Epithelial cell of proximal tubule (primary cell): ENCODE results near the gene MLPH. TPM values are rescaled to one million over a fixed set of nuclear protein-coding genes. Genes with fewer than 3 reads are reported as not detected.
A peak's percentile ranks its signal among the peaks of the same experiment; 100 is the strongest.

Experiments used
- DNase-seq: peaks from one replicate; pipeline ENCODE4 v3.0.0-alpha.2; 2011; ENCODE audit warnings: low read depth
- H3K4me3 ChIP-seq: 2 replicates; pipeline ENCODE4 v1.5.1; 2011; ENCODE audit warnings: low read depth, mild to moderate bottlenecking, low read length
- CTCF ChIP-seq: conservative IDR thresholded peaks from 2 replicates; pipeline ENCODE4 v1.5.1; 2012; ENCODE audit warnings: low read depth, mild to moderate bottlenecking, low read length
- total RNA-seq: library from RNA; depleted of rRNA; stranded (reverse); fragments of >200 nt; gene quantifications from 2 replicates; pipeline ENCODE4 v1.2.3, GENCODE V29; 2015

Gene MLPH
- total RNA-seq, 1 donor from 2014 or later: 36.0 TPM

GRCh38 chr2:237472909-237473877, 13.9 kb upstream of the MLPH start:
- no peak for TF ChIP-seq CTCF
- DNase-seq: no peak
- no peak overlapping the region for H3K4me3 ChIP-seq

- TF ChIP-seq CTCF: no peak
- H3K4me3 ChIP-seq: no peak overlapping the region
- no peak for DNase-seq
Observed at GRCh38 chr2:237473878-237474441, 13.1 kb upstream of the MLPH start.

- DNase-seq: no peak
- peak overlapping the region; percentile 77 for H3K4me3 ChIP-seq
- no peak for TF ChIP-seq CTCF
Observed at GRCh38 chr2:237474442-237474911, 12.6 kb upstream of the MLPH start.

GRCh38 chr2:237474931-237475703, 11.9 kb upstream of the MLPH start:
- no peak for DNase-seq
- peak overlapping the region; percentile 77 for H3K4me3 ChIP-seq
- TF ChIP-seq CTCF: peak; percentile 73

GRCh38 chr2:237475704-237476141, 11.3 kb upstream of the MLPH start:
- TF ChIP-seq CTCF: no peak
- H3K4me3 ChIP-seq: peak overlapping the region; percentile 77
- no peak for DNase-seq

GRCh38 chr2:237478095-237478494, 9.0 kb upstream of the MLPH start:
- DNase-seq: no peak
- TF ChIP-seq CTCF: no peak
- no peak overlapping the region for H3K4me3 ChIP-seq
